Fibroblast of skin of right biceps (primary cell): ENCODE measurements around the gene AQP6.
A peak's percentile ranks its signal among the peaks of the same experiment; 100 is the strongest.

Experiments
- DNase-seq: peaks from one replicate; pipeline ENCODE4 v3.0.0-alpha.2; 2013

Gene AQP6

GRCh38 chr12:50004696-50005095, 31.9 kb downstream of the AQP6 start:
- DNase-seq = no peak

- no peak for DNase-seq
Measured at GRCh38 chr12:50005175-50005574, 32.4 kb downstream of the AQP6 start.

- no peak for DNase-seq
Measured at GRCh38 chr12:50006280-50006679, 33.5 kb downstream of the AQP6 start.

GRCh38 chr12:50006754-50007442, 34.2 kb downstream of the AQP6 start:
- peak; percentile 45 for DNase-seq

- peak; percentile 21 for DNase-seq
Measured at GRCh38 chr12:50013361-50014147, 40.8 kb downstream of the AQP6 start.

- DNase-seq = no peak
Measured at GRCh38 chr12:50014342-50014741, 41.6 kb downstream of the AQP6 start.

GRCh38 chr12:50016501-50017475, 44.0 kb downstream of the AQP6 start:
- peak; percentile 82 for DNase-seq

GRCh38 chr12:50017641-50018040, 44.9 kb downstream of the AQP6 start:
- no peak for DNase-seq

- no peak for DNase-seq
Measured at GRCh38 chr12:50018154-50018553, 45.4 kb downstream of the AQP6 start.

GRCh38 chr12:50018968-50019367, 46.2 kb downstream of the AQP6 start:
- no peak for DNase-seq

GRCh38 chr12:50019524-50019923, 46.8 kb downstream of the AQP6 start:
- DNase-seq = no peak

- DNase-seq = no peak
Measured at GRCh38 chr12:50021031-50021430, 48.3 kb downstream of the AQP6 start.

- DNase-seq = no peak
Measured at GRCh38 chr12:50022903-50023302, 50.2 kb downstream of the AQP6 start.

GRCh38 chr12:50024227-50024626, 51.5 kb downstream of the AQP6 start:
- DNase-seq = no peak

GRCh38 chr12:50024805-50025186, 52.0 kb downstream of the AQP6 start:
- peak; percentile 10 for DNase-seq

- peak; percentile 99 for DNase-seq
Measured at GRCh38 chr12:50025187-50026059, 52.7 kb downstream of the AQP6 start, which contains the start of gene RACGAP1. TSS of gene RACGAP1 (minus strand) at chr12:50025494. CDS start at chr12:50016715, 8,779 bp downstream.

GRCh38 chr12:50026691-50027090, 53.9 kb downstream of the AQP6 start:
- no peak for DNase-seq
